ENCODE results near the gene COPS7A.

The COPS7A gene, protein sequence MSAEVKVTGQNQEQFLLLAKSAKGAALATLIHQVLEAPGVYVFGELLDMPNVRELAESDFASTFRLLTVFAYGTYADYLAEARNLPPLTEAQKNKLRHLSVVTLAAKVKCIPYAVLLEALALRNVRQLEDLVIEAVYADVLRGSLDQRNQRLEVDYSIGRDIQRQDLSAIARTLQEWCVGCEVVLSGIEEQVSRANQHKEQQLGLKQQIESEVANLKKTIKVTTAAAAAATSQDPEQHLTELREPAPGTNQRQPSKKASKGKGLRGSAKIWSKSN

DNA sequence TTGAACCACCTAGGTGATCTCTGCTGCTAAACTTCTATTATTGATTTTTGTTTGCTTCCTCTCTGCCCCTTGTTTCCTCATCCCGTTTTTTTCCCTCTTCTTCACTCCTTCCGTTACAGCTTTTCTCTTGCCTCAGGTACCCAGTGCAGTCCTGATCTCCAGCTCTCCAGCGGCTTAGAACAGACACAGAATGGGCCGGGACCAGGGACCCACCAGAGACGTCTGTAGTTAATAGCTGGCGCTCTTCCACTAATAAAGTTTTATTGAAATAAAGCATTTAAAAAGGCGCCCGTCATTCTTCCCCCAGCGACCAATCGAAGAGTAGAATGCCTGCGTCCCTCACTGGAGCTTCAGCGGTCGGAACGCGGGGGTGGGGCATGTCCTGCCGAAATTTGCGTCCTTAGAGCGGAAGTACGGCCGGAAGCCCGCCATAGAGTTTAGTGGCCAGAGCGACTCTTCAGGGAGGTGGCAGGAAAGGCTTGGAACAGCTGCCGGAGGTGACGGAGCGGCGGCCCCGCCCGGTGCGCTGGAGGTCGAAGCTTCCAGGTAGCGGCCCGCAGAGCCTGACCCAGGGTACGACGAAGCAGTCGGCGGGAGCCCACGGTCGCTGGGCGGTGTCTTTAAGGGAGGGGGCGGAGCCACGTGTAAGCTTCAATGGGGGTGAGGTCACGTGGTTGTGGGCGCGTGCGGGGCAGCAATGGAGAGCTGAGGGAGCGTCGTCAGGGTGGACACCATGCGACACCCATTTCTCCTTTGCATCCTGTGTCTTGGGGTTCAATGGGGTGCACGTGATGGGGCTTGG is at the start of gene COPS7A:
COPS7A (plus strand) TSS at position 440 of the 802 bp plus-strand sequence. CDS start 611 bp downstream, outside the sequence.
- peak; percentile 99 for DNase-seq

DNA sequence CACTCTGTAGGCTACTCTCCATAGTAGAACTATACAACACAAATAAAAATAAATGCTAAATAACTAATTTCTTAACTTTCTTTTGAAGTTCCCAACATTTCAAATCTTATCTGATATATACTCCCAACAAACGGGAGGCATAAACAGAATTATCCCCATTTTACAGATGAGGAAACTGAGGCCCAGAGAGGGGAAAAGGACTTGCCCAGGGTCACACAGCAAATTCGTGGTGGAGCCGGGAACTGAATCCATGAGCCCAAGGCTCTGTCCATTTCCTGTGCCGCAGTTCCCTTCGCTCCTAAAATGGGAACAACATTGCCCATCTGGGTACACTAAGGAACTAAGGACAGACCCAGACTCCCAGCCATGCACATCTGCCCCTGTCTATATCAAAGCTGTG is 46.9 kb upstream of the COPS7A start:
- no peak for DNase-seq

DNA sequence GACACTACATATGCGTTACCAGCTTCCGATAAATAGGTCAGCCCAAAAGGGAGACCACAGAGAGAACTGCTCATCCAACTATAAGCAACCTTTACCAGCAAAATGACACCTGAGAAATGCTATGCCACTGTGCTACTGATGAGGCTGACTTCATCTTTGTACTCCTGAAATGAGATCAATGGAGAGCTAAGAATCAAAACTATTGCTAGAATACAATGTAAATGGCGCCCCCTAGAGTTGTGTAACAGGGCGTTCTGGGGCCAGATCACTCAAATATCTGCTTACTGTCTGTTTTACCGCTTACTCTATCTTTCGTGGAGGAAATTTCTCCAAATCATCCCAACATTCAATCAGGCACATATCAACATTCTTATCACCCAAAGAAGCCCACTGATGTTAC is 39.2 kb upstream of the COPS7A start:
- DNase-seq: peak; percentile 60

DNA sequence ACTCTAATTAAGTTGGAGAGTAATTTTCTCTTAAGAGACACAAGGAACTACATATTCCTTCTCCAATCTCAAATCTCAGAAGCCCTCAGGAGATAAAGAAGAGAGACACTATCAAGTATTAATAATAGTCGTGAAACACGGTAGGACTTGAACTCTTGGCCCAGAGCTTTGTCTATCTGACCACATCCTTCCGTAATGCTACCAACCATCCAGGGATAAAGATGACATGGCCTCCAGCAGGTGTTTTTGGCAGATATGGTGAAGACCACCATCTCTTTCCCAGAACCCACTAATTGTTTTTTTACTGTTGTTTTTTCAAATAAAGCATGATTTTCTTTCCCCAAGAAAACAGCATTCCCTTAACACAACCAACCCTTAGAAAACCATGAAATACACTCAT is 38.0 kb upstream of the COPS7A start:
- DNase-seq: no peak

GRCh38 chr12:6688543-6688998 is 35.3 kb upstream of the COPS7A start:
- peak; percentile 52 for DNase-seq

GRCh38 chr12:6688999-6689882 is 34.6 kb upstream of the COPS7A start, which contains the start of gene ZNF384:
Gene ZNF384 (minus strand): TSS chr12:6689375. CDS start chr12:6679520, 9,855 bp downstream.
- peak; percentile 95 for DNase-seq

- no peak for DNase-seq
Measured at GRCh38 chr12:6691473-6691872, 32.4 kb upstream of the COPS7A start.

GRCh38 chr12:6692888-6693287 is 31.0 kb upstream of the COPS7A start:
- DNase-seq: no peak

DNA sequence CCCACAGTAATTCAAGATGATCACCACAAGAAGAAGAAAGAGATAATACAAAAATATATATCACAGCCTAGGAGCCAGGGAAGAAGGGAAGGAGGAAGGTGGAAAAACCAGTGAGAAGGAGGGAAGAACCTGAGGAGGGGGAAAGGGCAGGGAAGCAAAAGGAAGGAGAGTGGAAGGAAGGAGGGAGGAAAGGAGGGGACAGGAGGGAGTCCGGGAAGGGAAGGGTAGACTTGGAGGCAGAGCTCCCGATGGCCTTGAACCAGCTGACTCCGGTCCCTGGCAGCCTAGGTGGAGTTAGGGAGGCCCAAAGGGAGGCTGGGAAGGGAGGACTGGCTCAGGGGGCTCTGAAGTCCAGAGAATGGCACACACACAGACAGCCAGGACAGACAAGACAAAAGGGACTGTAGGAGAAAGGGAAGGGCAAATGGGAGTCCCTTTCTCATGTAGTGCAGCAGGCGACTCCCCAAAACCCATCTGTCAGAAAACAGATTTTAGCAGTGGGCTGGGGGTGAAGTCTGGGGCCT is 30.0 kb upstream of the COPS7A start:
- DNase-seq: no peak

DNA sequence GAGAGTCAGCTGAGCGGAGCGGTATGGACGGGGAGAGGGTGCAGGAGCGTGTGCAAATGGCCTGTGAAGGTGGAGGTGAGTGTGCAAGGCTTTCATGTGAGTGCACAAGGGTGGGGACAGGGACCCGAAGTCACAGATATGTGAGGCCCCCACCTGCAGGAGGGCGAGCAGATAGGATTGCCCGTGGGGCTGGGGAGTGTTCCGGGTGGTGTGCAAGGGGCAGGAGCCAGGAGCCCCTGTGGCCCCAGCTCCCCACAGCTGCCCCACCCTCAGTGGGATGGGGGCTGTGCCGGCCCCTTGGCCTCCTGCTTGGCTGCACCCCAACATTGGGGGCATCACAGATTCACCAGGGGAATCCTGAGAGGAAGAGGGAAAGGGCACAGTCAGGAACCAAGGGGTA is 29.1 kb upstream of the COPS7A start:
- no peak for DNase-seq

- no peak for DNase-seq
Measured at GRCh38 chr12:6695313-6696045, 28.4 kb upstream of the COPS7A start.

DNA sequence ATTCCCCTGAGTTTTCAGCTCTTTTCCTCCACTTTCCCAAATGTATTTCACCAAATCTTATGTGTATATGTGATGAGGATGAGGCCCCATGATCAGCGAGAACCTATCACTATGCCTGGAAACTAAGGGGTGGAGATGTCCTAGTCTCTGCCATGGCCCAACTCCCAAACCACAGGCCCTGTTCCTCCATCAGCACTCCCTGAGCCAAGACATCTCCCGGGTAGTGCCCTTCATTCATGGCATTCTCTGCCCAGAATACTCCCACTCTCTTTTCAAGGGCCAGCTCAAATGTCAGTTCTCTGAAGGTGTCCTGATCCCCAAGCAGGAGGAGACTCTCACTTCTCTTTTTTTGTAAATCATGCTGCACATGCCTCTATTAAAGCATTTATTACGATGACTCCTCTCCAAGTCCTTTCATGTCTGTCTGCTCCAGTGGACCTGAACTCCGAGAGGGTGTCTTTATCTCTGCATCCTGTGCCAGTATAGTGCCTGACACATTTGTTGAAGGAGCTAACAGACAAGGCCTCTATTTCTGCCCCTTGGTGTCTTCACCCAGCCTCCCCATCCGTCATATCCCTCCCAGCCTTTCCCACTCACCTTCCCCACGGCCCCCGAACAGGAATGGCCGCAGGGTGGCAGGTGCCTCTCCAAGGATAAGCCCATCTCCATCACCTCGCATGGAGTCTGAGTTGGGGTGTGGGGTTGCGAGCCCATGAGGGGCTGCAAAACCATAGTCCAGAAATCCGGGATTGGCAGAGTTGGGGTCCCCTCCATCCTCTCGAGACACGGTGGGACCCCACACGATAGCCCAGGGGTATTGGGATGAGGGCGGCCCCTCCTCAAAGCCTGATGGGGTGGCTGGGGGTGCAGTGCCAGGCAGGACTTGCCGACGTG is 26.9 kb upstream of the COPS7A start:
- DNase-seq: no peak

DNA sequence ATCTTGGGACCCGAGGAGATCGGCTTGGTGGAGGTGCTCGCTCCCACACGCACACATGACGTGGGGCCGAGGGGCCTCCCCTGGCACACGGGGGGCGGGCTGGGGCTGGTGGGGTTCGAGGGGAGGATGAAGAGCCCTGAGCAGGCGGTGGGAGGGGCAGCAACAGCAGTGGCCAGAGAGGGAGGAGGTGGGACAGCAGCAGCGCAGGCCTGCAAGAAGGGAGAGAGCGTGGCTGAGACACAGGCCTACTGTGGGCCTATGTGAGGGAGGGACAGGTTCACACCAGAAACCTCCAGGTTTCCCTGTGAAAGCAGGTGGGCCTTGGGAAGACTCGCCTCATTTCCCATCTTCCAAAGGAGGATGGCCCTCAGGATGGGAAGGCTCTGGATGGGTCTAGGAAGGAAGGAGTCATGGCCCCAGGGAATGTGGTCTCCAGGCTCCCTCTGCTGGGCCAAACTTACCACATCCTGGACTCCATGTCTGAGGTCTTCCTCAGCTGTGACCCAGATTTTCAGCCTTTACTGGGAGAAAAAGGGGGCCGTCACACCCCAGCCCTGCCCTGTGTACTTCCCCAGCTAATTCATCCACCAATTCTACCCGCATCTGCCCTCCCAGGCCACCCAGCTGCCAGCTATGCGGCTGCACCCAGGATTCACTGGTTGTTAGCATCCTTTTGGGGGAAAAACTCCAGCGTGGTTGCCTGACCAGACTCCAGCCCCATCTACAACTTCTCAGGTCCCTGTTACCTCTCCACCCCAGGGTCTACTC is 26.1 kb upstream of the COPS7A start:
- peak; percentile 29 for DNase-seq

- DNase-seq: no peak
Measured at GRCh38 chr12:6698352-6699046, 25.3 kb upstream of the COPS7A start.

DNA sequence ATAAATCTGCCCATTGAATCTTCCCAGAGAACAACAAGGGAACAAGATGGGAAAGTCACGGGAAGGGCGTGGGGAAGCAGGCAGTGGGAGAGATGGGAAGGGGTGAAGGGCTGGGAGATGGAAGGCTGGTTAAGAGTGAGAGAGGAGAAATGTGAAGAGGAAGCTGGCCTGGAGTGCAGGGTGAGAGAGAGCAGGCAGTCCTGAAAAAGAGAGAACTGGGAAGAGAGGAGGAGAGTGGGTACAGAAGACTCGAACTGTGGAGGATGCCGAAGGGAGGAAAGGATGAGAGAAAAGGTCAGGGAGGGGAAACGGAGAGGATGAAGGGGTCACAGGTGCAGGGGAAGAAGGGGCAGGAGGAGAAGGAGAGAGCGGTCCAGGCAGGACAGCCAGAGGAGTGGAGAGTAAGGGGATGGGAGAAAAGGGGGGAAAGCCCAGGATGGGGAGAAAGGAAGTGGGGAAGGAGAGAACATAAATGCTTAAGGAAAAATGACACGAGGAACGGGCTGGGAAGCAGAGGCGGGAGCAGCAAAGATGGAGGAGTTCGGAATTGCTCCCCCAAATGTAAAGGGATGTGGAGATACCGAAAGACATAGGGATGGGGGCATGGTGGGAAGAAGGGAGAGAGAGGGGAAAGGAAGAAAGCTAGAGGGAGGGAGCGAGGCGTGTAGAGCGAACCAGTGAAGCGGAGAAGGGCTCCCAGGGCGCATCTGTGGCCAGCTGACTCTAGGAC is 24.4 kb upstream of the COPS7A start:
- no peak for DNase-seq

- peak; percentile 39 for DNase-seq
Measured at GRCh38 chr12:6699989-6700645, 23.7 kb upstream of the COPS7A start.

DNA sequence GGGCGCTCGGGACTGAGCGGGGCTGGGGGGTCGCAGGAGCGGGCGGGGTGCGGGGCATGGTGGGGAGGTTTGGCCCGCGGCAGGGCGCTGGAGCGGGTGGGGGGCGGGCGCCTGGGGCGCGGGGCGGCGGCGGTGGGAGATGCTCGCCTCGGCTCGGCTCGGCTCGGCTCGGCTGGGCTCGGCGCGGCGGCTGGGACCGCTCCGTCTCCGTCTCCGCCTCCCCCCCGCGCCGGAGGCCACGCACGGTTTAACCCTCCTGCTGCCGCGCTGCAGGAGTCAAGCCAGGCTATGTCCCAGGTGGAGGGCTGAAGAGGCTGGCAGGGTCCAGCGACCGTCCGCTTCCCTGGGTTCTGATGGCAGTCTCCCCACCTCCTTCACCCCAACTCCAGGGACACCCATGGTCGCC is 23.2 kb upstream of the COPS7A start, which contains the start of gene PIANP:
PIANP (minus strand) TSS at position 170 of the 406 bp plus-strand sequence. CDS start 2,754 bp downstream, outside the sequence.
- peak; percentile 66 for DNase-seq
